ENCODE data around the gene LRSAM1.

LRSAM1 gene

DNA sequence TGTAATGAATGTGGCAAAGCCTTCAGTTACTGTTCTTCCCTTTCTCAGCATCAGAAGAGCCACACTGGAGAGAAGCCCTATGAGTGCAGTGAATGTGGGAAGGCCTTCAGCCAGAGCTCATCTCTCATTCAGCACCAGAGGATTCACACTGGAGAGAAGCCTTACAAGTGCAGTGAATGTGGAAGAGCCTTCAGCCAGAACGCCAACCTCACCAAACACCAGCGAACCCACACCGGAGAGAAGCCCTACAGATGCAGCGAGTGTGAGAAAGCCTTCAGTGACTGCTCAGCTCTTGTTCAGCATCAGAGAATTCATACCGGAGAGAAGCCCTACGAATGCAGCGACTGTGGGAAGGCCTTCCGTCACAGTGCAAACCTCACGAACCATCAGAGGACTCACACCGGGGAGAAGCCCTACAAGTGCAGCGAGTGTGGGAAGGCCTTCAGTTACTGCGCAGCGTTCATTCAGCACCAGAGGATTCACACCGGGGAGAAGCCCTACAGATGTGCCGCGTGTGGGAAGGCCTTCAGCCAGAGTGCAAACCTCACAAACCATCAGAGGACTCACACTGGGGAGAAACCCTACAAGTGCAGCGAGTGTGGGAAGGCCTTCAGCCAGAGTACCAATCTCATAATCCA, 6.9 kb upstream of the LRSAM1 start:
- H3K9me3 ChIP-seq (ENCODE audit: low read length) = peaks cover 20% of the 10 kb centered on the region
- peaks cover 79% of the 10 kb centered on the region for H3K36me3 ChIP-seq (ENCODE audit: insufficient read depth, low read length)
- H3K4me1 ChIP-seq (ENCODE audit: insufficient read depth, low read length) = peaks cover 5% of the 10 kb centered on the region
- no peak overlapping the region for H3K4me3 ChIP-seq (ENCODE audit: low read length)
- H3K27me3 ChIP-seq (ENCODE audit: insufficient read depth, low read length) = no peaks in the 10 kb centered on the region
- no peak overlapping the region for H2AFZ ChIP-seq (ENCODE audit: low read depth, low read length)

DNA sequence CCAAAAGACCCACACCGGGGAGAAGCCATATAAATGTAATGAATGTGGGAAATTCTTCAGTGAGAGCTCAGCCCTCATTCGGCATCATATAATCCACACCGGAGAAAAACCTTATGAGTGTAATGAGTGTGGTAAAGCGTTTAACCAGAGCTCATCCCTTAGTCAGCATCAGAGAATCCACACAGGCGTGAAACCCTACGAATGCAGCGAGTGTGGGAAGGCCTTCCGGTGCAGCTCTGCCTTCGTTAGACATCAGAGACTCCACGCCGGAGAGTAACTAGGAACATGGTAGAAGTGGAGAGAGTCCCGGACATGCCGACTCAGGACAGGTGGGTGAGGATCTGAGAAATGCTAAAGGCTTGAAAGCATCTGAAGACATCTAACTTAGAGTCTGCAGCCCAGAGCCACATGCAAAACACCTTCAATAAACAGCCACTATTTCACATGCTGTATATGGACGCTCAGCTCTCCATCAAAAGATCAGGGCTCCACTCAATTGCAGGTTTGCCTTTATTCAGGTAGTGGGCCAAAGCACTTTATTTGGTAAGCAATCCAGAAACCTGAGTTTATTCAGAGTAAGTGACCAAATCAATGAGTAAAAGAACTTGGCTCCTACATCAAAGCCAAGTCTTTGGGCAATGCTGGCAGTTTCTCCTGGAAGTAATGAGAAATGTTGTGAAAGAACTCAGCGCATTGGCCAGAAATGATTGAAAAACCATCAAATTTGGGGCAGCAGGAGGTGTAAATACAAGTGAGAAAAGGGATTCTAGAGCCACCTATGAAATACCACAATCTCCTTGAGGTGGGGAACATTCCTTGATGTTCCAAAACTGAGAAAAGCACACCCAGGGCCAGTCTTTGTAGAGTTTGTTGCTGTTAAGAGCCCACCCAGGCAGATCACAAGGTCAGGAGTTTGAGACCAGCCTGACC, 6.1 kb upstream of the LRSAM1 start:
- Histone ChIP-seq H2AFZ (ENCODE audit: low read depth, low read length) (no peak overlapping the region), H3K36me3 (ENCODE audit: insufficient read depth, low read length) (peaks cover 83% of the 10 kb centered on the region), H3K4me1 (ENCODE audit: insufficient read depth, low read length) (peaks cover 13% of the 10 kb centered on the region), H3K4me3 (ENCODE audit: low read length) (no peak overlapping the region), H3K27me3 (ENCODE audit: insufficient read depth, low read length) (no peaks in the 10 kb centered on the region), H3K9me3 (ENCODE audit: low read length) (peaks cover 20% of the 10 kb centered on the region)

DNA sequence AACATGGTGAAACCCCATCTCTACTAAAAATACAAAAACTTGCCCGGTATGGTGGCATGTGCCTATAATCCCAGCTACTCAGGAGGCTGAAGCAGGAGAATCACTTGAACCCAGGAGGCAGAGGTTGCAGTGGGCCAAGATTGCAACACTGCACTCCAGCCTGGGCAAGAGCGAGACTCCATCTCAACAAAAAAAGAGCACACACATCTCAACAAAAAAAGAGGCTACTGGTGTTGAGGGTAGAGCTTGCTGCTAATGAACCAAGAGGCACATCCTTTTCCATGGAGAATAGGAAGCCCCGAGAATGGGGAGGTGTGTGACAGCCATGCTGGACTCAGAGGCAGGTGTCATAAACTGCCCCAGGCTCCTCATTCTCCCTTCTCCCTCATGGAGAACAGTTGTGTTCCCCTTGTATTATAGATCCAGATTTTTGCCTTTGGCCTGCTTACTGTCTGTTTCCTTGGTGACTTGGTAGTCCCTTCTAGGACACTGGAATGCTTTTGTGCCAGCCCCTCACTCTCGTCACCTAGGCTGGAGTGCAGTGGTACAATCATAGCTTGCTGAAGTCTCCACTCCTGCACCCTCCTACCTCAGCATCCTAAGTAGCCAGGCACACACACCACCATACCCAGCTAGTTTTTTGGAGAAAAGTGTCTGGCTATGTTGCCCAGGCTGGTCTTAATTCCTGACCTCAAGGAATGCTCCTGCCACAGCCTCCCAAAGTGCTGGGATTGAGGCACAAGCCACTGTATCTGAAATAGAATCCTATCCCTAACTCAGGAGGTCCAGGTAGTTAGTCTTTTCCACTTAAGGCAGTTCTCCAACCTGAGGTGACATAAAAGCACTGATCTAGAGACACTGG, 5.2 kb upstream of the LRSAM1 start:
- H3K9me3 ChIP-seq (ENCODE audit: low read length) = peaks cover 20% of the 10 kb centered on the region
- H3K4me1 ChIP-seq (ENCODE audit: insufficient read depth, low read length) = peaks cover 16% of the 10 kb centered on the region
- no peaks in the 10 kb centered on the region for H3K27me3 ChIP-seq (ENCODE audit: insufficient read depth, low read length)
- H3K4me3 ChIP-seq (ENCODE audit: low read length) = no peak overlapping the region
- H2AFZ ChIP-seq (ENCODE audit: low read depth, low read length) = no peak overlapping the region
- peaks cover 78% of the 10 kb centered on the region for H3K36me3 ChIP-seq (ENCODE audit: insufficient read depth, low read length)

DNA sequence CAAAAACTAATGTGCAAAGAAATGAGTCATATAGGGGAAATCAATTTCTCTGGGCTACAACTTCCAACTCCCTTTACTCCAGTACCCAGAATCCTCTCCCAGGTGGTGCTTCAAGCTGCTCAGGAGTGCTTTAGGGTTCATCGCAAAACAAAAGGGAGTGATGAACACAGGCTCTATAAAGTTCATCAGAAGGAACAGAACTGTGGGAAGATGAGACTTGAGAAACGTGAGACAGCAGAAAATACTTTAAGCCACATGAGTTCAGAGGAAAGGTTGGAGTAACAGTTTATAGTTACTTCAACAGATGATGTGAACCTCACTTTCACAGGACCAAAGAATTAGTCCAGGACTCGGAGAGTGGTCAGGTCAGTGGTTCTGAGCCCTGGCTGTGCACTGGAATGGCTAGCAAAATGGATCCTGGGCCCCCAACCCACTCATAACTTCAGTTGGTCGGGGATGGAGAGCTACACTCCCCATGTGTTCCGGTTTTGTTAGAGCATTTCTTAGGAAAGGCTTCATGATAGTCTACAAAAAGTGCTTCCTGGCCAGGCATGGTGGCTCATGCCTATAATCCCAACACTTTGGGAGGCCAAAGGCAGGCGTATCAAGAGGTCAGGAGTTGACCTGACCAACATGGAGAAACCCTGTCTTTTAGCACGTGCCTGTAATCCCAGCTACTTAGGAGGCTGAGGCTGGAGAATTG, 4.4 kb upstream of the LRSAM1 start:
- H2AFZ ChIP-seq (ENCODE audit: low read depth, low read length) = no peak overlapping the region
- peaks cover 16% of the 10 kb centered on the region for H3K4me1 ChIP-seq (ENCODE audit: insufficient read depth, low read length)
- no peaks in the 10 kb centered on the region for H3K27me3 ChIP-seq (ENCODE audit: insufficient read depth, low read length)
- peaks cover 20% of the 10 kb centered on the region for H3K9me3 ChIP-seq (ENCODE audit: low read length)
- H3K36me3 ChIP-seq (ENCODE audit: insufficient read depth, low read length) = peaks cover 74% of the 10 kb centered on the region
- no peak overlapping the region for H3K4me3 ChIP-seq (ENCODE audit: low read length)

DNA sequence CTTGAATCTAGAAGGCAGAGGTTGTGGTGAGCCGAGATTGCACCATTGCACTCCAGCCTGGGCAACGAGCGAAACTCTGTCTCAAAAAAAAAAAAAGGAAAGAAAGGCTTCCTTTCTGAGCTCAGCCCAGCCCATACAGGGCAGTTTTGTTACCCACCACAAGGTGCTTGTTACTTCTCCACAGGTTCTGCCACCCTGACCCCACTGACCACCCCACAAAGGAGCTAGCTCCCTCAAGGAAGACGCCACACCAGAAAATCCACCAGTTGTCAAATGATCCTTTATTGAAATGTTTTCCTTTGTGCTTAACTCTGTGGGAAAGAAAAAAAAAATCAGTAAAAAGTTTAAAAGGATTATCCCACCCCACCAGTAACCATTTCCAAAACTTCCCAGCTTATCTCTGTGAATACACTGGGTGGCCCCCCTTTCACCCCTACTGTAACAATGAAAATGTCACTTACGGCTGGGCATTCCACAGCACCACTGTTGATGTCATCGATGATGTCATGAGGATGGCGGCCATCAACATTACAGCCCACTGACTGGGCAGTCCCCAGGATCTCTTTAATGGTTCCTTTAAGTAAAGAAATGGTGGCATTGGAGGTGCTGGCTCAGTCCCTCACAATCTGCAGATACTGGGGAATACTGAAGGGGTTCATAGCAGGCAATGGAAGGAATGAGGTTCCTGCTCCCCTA, 3.7 kb upstream of the LRSAM1 start:
- no peak overlapping the region for H3K4me3 ChIP-seq (ENCODE audit: low read length)
- peaks cover 74% of the 10 kb centered on the region for H3K36me3 ChIP-seq (ENCODE audit: insufficient read depth, low read length)

DNA sequence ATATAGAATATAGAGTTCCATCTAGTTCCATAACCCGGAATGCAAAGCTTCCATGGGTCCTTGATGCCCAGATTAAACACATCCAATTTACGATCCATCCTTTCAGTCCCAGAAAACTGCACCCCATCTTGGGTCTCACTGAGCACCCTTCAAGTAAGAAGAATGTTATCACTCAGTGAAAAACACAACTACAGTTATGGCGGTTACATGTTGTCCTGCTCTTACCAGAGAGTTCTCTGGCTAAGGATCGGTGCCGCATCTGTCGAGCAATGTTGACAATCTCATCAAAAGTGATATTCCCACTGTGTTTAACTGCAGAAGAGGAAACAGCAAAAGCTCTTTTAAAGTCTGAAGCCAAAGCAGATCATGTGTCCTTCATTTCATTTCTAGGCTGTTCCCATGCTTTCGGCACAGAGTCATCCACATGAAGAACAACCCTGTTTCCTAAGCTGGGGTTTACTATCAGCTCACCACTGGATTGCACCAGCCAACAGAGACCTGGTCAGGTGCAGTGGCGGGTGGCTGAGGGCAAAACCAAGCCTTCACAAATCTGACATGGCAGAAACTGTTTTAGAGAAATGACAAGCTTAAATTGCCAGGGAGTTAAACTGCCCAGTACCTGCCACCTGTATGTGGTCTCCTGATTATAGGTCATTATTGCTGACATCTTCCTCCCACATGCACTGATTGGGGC, 3.1 kb upstream of the LRSAM1 start:
- Histone ChIP-seq H3K27me3 (ENCODE audit: insufficient read depth, low read length) (no peaks in the 10 kb centered on the region), H3K36me3 (ENCODE audit: insufficient read depth, low read length) (peaks cover 67% of the 10 kb centered on the region), H2AFZ (ENCODE audit: low read depth, low read length) (no peak overlapping the region), H3K4me3 (ENCODE audit: low read length) (no peak overlapping the region), H3K4me1 (ENCODE audit: insufficient read depth, low read length) (peaks cover 21% of the 10 kb centered on the region), H3K9me3 (ENCODE audit: low read length) (peaks cover 18% of the 10 kb centered on the region)

More for the DNA sequence above, 3.7 kb upstream of the LRSAM1 start:
- Histone ChIP-seq H3K27me3 (ENCODE audit: insufficient read depth, low read length) (no peaks in the 10 kb centered on the region), H3K9me3 (ENCODE audit: low read length) (peaks cover 20% of the 10 kb centered on the region), H3K4me1 (ENCODE audit: insufficient read depth, low read length) (peaks cover 21% of the 10 kb centered on the region), H2AFZ (ENCODE audit: low read depth, low read length) (no peak overlapping the region)

DNA sequence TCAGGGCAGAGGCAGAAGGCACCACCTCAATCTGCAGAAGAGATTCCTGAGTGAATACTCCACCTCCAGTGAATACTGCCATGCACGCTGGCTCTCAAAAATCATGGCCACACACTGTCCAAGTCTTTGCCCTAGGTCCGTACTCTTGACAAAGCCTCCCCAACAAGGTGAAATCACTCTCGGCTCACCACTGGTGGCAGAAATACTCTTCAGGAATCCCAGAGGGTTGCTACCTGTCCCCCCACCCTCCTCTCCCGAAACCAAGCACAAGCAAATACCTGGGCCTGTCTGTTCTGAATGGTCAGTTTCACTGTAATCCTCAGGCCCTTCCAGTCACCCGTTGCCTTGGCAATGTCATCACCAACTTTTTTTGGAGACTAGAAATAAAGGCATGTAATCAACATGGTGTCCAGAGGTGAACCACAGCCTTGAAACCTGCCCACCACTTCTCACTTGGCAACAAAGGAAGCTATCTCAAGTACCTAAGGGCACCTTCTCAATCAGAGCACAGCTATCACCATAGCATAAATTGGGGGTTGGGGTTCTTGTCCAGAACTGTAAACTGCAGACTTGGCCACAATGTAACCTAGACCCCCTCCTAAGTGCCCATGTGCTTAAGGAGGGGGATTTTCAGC, 1.9 kb upstream of the LRSAM1 start:
- H3K4me1 ChIP-seq (ENCODE audit: insufficient read depth, low read length) = peaks cover 21% of the 10 kb centered on the region
- no peaks in the 10 kb centered on the region for H3K27me3 ChIP-seq (ENCODE audit: insufficient read depth, low read length)
- peaks cover 12% of the 10 kb centered on the region for H3K9me3 ChIP-seq (ENCODE audit: low read length)
- H3K36me3 ChIP-seq (ENCODE audit: insufficient read depth, low read length) = peaks cover 62% of the 10 kb centered on the region
- H3K4me3 ChIP-seq (ENCODE audit: low read length) = peak overlapping the region; percentile 85
- H2AFZ ChIP-seq (ENCODE audit: low read depth, low read length) = no peak overlapping the region

DNA sequence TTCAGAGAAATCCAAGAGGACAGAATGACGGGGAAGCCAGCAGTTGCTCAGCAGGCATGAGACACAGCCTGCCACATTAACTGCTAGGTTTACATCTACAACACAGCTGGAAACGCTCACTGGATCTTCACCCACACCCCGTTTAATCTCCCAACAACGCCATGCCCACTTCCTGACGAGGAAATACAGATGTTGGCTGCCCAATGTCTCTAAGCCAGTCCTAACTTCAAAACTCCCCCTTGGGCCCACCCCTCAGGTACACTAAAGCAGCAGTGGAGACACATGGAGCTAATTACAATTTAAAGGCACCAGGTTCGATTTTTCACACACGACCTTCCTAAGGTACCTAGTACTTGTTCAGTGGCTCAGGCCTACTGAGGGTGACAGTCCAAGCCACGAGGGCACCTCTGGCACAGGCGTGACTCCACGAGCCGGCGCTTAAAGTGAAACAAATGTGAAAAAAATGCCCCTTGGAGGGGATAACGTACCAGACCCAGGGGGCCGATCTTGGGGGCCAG, 1.0 kb upstream of the LRSAM1 start:
- Histone ChIP-seq H3K9me3 (ENCODE audit: low read length) (peaks cover 4% of the 10 kb centered on the region), H3K36me3 (ENCODE audit: insufficient read depth, low read length) (peaks cover 57% of the 10 kb centered on the region), H3K4me1 (ENCODE audit: insufficient read depth, low read length) (peaks cover 21% of the 10 kb centered on the region), H3K4me3 (ENCODE audit: low read length) (peak overlapping the region; percentile 85), H2AFZ (ENCODE audit: low read depth, low read length) (no peak overlapping the region), H3K27me3 (ENCODE audit: insufficient read depth, low read length) (no peaks in the 10 kb centered on the region)

DNA sequence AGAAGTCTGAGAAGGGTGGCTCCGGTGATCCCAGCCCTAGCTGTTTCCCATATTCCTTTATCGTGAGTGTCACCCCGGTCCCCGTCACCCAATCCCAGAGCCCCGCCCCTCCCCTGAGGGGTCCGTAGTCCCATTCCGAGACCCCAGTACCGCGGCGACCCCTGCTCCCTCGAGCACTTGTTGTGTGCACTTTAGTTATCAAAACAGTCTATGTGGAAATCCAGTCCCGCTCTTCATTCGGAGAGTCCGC, 223 bp downstream of the LRSAM1 start:
- H3K4me3 ChIP-seq (ENCODE audit: low read length) = peak overlapping the region; percentile 85
- H3K27me3 ChIP-seq (ENCODE audit: insufficient read depth, low read length) = no peaks in the 10 kb centered on the region
- H3K36me3 ChIP-seq (ENCODE audit: insufficient read depth, low read length) = peaks cover 50% of the 10 kb centered on the region
- H3K9me3 ChIP-seq (ENCODE audit: low read length) = no peaks in the 10 kb centered on the region
- peak overlapping the region; percentile 95 for H2AFZ ChIP-seq (ENCODE audit: low read depth, low read length)
- peaks cover 21% of the 10 kb centered on the region for H3K4me1 ChIP-seq (ENCODE audit: insufficient read depth, low read length)

DNA sequence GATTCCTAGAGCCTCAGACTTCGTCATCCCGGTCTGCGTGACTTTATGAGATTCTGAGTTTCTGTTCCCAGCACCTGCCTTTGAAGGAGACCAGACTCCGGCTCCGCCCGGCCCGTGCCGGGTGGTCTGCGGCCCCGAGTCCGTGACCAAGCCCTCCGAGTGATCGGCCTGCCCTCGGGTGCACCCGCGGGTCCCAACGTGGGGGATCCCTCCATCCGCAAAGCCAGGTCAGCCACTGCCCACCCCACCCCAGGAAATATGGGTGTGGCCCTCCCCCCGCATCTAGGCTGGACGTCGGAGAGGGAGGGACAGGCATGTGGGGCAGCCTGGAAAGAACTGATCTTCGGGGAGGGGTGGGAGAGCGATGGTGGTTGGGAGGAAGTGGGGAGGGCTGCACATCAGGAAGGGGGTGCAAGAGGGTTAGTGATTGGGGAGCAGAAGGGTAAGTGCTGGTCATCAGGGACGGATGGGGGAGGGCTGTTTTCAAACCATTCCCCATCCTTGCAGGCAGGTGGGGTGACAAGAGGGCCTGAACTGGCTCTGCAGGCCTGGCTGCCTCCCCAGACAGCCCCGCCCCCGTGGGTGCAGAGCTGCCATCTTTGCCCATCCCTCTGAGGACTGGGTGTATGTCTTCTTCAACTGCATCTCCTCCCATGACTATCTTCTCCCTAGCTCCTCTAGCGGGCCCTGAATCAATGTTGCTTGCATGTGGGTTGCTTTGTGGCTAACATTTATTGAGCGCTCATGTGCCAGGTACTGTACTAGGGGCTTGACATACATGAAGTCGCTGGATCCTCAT, 747 bp downstream of the LRSAM1 start:
- Histone ChIP-seq H3K36me3 (ENCODE audit: insufficient read depth, low read length) (peaks cover 47% of the 10 kb centered on the region), H3K9me3 (ENCODE audit: low read length) (no peaks in the 10 kb centered on the region)

DNA sequence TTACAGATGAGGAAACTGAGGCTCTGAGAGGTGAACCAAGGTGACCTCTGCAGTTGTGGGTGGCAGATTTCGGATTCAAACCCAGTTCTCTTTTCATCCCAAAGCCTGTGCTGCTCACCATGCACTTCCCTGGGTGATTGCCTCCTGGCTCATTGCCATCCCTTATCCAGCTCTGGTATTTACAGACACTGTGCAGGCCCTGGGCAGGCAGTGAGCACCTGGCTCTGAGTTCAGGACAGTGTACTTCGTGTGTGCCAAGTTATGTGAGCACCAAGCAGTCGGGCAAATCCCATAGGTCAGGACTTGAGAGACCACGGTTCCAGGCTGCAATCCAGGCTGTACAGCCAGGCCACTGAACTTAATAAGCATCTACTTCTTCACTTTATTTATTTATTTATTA, 1.4 kb downstream of the LRSAM1 start:
- Histone ChIP-seq H2AFZ (ENCODE audit: low read depth, low read length) (no peak overlapping the region), H3K36me3 (ENCODE audit: insufficient read depth, low read length) (peaks cover 47% of the 10 kb centered on the region)

More for the DNA sequence above, 747 bp downstream of the LRSAM1 start:
- Histone ChIP-seq H3K4me1 (ENCODE audit: insufficient read depth, low read length) (peaks cover 21% of the 10 kb centered on the region), H2AFZ (ENCODE audit: low read depth, low read length) (peak overlapping the region; percentile 95), H3K4me3 (ENCODE audit: low read length) (peak overlapping the region; percentile 85), H3K27me3 (ENCODE audit: insufficient read depth, low read length) (no peaks in the 10 kb centered on the region)

More for the DNA sequence above, 1.4 kb downstream of the LRSAM1 start:
- H3K4me1 ChIP-seq (ENCODE audit: insufficient read depth, low read length) = peaks cover 21% of the 10 kb centered on the region
- peak overlapping the region; percentile 85 for H3K4me3 ChIP-seq (ENCODE audit: low read length)
- no peaks in the 10 kb centered on the region for H3K27me3 ChIP-seq (ENCODE audit: insufficient read depth, low read length)
- H3K9me3 ChIP-seq (ENCODE audit: low read length) = no peaks in the 10 kb centered on the region
